ENCODE results near the gene GINS3. TPM values are rescaled to one million over a fixed set of nuclear protein-coding genes. Genes with fewer than 3 reads are reported as not detected.

GINS3 gene
- total RNA-seq: 10 to 100 TPM; 18.1 to 23.9 TPM

DNA sequence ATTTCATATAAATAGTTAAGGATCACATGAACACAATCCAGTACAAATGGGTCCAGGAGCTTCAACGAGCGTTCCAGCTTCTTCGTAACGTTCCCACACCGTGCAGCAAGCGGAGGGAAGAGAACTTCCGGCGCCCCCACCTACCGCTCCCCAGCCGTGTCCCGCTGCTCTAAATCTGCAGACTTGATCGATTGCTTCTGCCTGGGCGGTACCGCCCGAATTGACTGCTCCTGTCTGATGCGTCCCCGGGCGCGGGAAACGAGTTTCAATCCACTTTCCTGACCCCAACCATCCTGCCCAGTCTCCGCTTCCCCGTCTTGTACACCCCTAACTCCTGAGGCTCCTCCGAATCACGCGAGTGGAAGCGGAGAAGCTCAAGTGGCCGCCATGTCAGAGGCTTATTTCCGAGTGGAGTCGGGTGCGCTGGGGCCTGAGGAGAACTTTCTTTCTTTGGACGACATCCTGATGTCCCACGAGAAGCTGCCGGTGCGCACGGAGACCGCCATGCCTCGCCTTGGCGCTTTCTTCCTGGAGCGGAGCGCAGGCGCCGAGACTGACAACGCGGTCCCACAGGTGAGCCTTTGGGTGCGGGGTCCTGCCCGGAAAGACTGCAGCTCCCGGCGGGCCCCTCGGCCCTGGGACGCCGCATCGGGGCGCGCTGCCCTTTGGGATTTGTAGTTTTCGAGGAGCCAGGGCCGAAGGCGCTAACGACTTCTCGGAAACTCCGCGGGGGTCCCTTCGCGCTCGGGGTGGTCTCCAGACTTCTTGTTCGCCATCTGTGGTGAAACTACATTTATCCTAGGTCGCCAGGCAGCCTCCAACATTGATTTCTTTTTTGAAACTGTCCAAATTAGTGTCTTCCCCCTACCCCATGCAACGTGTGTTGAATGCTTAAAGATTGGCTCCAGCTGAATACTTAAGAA lies at the start of gene GINS3:
Gene GINS3, plus strand, starts transcription at position 257 of the 923 bp plus-strand sequence. Its CDS starts 131 bp downstream, at position 388.
- Mint-ChIP-seq H3K4me1 (ENCODE audit: low read depth) (peaks cover 17% of the 10 kb centered on the region), H3K27me3 (ENCODE audit: low read depth) (no peaks in the 10 kb centered on the region), H3K9me3 (no peaks in the 10 kb centered on the region), H3K4me3 (peak within 1 kb of the TSS; percentile 98 to 99), H3K36me3 (ENCODE audit: insufficient read depth in 2 of 2) (peaks cover 11 to 12% of the 10 kb centered on the region in 2 donors), H3K27ac (peak within 1 kb of the TSS; percentile 100)
- ATAC-seq (replicated peaks in 1 of 2): peak; percentile 95 to 96
- peak; percentile 87 to 90 for DNase-seq

DNA sequence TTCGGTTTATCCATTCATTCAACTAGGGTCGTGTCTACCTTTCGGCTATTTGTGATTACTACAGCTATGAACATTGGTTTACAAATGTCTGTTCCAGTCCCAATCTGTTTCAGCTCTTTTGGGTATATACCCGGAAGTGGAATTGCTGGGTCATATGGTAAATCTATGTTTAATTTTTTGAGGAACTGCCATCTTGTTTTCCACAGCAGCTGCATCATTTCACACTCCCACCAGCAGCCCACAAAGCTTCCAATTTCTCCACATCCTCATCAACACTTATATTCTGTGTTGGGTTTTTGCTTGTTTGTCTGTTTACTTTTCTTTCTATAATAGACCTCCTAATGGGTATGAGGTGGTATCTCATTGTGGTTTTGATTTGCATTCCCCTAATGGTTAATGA lies 48.7 kb upstream of the GINS3 start:
- ATAC-seq (replicated peaks in 1 of 2): no peak
- Mint-ChIP-seq H3K27me3 (ENCODE audit: low read depth) (peaks cover 23% of the 10 kb centered on the region), H3K4me1 (ENCODE audit: low read depth) (no peaks in the 10 kb centered on the region), H3K27ac (no peak overlapping the region), H3K9me3 (no peaks in the 10 kb centered on the region), H3K4me3 (no peak overlapping the region), H3K36me3 (ENCODE audit: insufficient read depth in 2 of 2) (no peaks in the 10 kb centered on the region)
- DNase-seq: no peak

DNA sequence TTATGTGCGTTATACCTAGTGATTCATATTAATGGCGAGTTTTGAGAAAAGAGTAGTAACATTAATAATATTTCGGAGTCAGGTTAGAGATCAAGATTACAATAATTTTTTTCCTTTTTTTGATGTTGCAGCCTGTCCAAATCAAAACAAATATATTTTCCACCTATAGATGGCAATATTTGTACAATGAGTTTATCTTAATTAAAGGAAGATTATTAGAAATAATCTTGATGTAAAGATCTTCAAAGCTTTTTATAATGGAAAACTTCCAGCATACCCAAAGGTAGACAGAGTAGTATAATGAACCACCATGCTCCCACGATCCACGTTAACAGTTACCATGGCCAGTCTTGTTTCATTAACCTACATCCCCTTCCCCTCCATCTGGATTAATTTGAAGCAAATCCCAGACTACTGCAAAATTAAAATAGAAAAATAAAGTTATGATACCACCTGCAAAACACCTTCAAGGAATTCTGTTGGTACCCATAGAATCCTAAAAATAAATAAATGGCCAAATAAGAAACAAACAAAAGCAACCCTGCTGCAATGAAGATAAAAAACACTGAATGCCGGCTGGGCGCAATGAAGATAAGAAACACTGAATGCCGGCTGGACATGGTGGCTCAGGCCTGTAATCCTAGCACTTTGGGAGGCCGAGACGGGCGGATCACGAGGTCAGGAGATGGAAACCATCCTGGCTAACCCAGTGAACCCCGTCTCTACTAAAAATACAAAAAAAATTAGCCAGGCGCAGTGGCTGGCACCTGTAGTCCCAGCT lies 46.5 kb upstream of the GINS3 start:
- Mint-ChIP-seq H3K4me3 (no peak overlapping the region), H3K9me3 (no peaks in the 10 kb centered on the region), H3K36me3 (ENCODE audit: insufficient read depth in 2 of 2) (no peaks in the 10 kb centered on the region), H3K4me1 (ENCODE audit: low read depth) (no peaks in the 10 kb centered on the region), H3K27ac (no peak overlapping the region), H3K27me3 (ENCODE audit: low read depth) (peaks cover 25% of the 10 kb centered on the region)
- ATAC-seq (replicated peaks in 1 of 2) (no peak), DNase-seq (no peak)

DNA sequence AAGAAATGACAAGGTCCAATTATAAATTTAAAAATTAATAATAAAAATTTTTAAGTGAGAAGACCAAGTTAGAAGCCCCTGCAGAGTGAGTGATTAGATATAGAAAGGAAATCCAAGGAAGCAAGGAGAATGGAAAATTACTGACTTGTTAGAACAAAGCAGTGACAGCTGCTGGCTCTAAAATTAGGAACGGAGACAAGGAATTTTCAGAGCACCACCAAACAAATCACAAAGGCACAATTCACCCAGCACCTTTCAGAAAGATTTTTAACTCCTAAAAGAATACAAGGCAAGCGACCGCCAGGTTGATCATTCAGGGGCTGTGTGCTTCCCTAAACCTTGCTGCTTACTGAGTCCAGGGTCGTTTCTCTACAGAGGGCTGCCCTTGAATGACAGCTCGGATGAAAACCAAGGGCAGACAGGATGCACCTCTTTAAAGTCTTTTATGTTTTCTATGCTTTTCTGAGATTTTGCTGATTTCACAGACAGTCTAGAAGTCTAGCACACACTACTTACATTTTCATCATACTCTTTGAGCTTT lies 45.4 kb upstream of the GINS3 start:
- peaks cover 24% of the 10 kb centered on the region for H3K27me3 Mint-ChIP-seq (ENCODE audit: low read depth)

DNA sequence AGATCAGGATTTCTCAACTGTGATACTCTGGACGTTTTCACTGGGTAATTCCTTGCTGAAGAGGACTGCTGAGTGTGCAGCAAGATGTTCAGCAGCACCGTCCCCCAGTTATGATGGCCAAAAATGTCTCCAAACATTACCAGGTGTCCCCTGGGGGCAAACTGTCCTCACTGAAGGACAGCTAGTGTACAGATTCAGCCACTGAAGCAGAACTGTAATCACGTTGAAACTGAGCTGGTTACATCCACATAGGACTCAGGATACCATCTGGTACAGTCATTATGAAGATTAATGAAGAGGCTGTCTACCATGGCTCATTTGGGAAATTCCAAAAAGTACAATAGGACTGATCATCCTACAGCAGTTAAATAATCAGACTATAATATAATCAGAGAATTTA lies 43.3 kb upstream of the GINS3 start:
- no peak for DNase-seq
- ATAC-seq (replicated peaks in 1 of 2): no peak
- Mint-ChIP-seq H3K4me3 (no peak overlapping the region), H3K9me3 (no peaks in the 10 kb centered on the region), H3K27me3 (ENCODE audit: low read depth) (peaks cover 8% of the 10 kb centered on the region), H3K36me3 (ENCODE audit: insufficient read depth in 2 of 2) (no peaks in the 10 kb centered on the region), H3K4me1 (ENCODE audit: low read depth) (no peaks in the 10 kb centered on the region), H3K27ac (no peak overlapping the region)

More for the DNA sequence above, 45.4 kb upstream of the GINS3 start:
- Mint-ChIP-seq H3K4me1 (ENCODE audit: low read depth) (no peaks in the 10 kb centered on the region), H3K27ac (no peak overlapping the region), H3K9me3 (no peaks in the 10 kb centered on the region), H3K36me3 (ENCODE audit: insufficient read depth in 2 of 2) (no peaks in the 10 kb centered on the region), H3K4me3 (no peak overlapping the region)
- DNase-seq (no peak), ATAC-seq (replicated peaks in 1 of 2) (no peak)

DNA sequence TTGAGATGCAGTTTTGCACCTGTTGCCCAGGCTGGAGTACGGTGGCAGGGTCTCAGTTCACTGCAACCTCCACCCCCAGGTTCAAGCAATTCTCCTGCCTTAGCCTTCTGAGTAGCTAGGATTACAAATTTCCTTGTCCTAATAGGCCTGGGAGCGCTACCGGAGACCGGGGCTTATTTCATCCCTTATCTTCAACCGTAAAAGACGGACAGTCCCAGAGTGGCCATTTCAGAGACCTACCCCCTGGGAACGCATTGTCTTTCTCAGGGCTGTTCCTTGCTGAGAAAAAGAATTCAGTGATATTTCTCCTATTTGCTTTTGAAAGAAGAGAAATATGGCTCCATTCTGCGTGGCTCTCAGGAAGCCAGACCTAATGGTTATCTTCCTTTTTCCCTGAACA lies 39.6 kb upstream of the GINS3 start:
- Mint-ChIP-seq H3K36me3 (ENCODE audit: insufficient read depth in 2 of 2) (no peaks in the 10 kb centered on the region), H3K27ac (no peak overlapping the region), H3K9me3 (no peaks in the 10 kb centered on the region), H3K4me3 (no peak overlapping the region), H3K27me3 (ENCODE audit: low read depth) (peaks cover 8% of the 10 kb centered on the region), H3K4me1 (ENCODE audit: low read depth) (no peaks in the 10 kb centered on the region)
- no peak for DNase-seq
- ATAC-seq (replicated peaks in 1 of 2): no peak

DNA sequence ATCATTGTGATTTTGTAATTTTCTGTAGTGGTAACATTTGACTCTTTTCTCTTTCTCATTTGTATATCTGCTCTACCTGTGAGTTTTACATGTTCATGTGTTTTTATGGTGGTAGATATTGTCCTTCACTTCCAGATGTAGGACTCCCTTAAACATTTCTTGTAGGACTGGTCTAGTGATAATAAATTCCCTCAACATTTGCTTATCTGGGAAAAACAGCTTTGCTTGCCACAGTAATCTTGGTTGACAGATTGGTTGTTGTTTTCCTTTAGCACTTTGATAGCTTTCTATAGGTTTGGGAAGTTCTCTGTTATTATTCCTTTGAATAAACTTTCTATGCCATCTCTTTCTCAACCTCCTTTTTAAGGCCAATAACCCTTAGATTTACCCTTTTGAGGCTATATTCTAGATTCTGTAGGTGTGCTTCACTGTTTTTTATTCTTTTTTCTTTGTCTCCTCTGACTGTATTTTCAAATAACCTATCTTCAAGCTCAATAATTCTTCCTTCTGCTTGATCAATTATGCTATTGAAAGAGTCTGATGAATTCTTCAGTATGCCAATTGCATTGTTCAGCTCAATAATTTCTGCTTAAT lies 32.1 kb upstream of the GINS3 start:
- H3K27me3 Mint-ChIP-seq (ENCODE audit: low read depth): peaks cover 20% of the 10 kb centered on the region
- H3K27ac Mint-ChIP-seq: no peak overlapping the region
- DNase-seq (no peak), ATAC-seq (replicated peaks in 1 of 2) (no peak)
- H3K36me3 Mint-ChIP-seq (ENCODE audit: insufficient read depth in 2 of 2): peaks cover 14 to 17% of the 10 kb centered on the region in 2 donors
- H3K9me3 Mint-ChIP-seq: peaks cover 5 to 18% of the 10 kb centered on the region in 2 donors
- H3K4me1 Mint-ChIP-seq (ENCODE audit: low read depth): no peaks in the 10 kb centered on the region
- no peak overlapping the region for H3K4me3 Mint-ChIP-seq

DNA sequence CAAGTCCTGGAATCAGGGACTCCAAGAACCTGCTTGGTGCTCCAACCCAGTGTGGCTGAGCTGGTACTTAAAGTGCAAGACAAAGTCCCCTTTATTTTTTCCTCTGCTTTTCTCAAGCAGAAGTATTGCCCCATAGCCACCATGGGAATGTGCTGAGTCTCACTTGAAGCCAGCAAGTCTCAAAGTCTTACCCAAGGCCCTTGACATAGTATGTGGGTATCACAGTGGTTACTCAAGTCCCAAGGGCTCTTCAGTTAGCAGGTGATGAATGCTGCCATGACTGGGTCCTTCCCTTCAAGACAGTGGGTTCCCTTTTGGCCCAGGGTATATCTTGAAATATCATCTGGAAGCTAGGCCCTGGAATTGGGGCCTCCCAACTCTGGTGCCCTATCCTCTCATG lies 30.5 kb upstream of the GINS3 start:
- Mint-ChIP-seq H3K4me1 (ENCODE audit: low read depth) (no peaks in the 10 kb centered on the region), H3K27me3 (ENCODE audit: low read depth) (peaks cover 30% of the 10 kb centered on the region)

DNA sequence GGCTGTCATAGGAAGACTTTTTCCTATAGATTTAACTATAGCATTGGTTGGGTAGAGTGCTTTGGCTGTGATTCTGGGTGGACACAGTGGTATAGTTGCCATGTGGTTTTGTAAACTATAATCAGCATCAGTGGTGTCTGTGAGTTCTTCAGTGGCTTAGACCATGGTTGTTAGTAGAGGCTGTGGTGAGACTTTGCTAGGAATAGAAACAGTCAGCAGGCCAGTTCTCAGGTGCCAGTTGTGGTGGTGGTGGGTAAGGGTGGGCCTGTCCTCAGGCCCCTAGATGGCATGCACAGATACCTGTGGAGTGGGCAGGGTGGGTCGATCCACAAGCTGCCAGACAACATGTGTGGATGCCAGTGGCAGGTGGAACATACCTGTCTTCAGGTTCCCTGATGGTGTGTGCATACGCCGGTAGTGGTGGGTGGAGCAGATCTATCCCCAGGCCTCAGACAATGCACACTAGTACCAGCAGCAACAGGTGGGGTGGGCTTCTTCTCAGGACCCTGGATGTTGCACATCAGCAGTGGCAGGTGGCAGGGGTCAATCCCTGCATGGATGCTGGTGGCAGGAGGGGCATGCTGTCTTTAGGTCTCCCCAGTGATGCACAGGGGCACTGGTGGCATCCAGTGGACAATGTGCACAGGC lies 28.4 kb upstream of the GINS3 start:
- peaks cover 29% of the 10 kb centered on the region for H3K27me3 Mint-ChIP-seq (ENCODE audit: low read depth)

More for the DNA sequence above, 30.5 kb upstream of the GINS3 start:
- DNase-seq: no peak
- H3K4me3 Mint-ChIP-seq: no peak overlapping the region
- H3K9me3 Mint-ChIP-seq: peaks cover 5 to 18% of the 10 kb centered on the region in 2 donors
- H3K27ac Mint-ChIP-seq: no peak overlapping the region
- peaks cover 14 to 17% of the 10 kb centered on the region in 2 donors for H3K36me3 Mint-ChIP-seq (ENCODE audit: insufficient read depth in 2 of 2)
- ATAC-seq (replicated peaks in 1 of 2): no peak

DNA sequence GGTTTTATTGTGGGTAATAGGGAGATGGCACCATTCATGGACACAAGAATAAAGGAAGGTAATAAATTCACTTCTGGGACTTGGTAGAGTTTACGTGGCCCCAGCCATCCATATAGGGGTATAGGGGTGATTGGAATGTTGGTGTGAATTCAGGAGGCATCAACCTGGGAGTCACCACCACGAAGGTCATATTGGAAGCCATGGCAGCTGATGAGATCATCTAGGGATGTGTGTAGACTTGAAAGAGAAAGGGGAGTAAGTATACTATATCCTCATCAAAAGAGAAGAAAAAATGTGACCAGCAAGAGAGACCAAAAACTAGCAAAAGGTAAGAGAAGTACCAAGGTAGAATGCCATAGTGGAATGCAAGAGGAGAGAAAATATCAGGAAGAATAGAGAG lies 26.6 kb upstream of the GINS3 start:
- Mint-ChIP-seq H3K36me3 (ENCODE audit: insufficient read depth in 2 of 2) (peaks cover 1 to 4% of the 10 kb centered on the region in 2 donors), H3K4me1 (ENCODE audit: low read depth) (no peaks in the 10 kb centered on the region), H3K27ac (no peak overlapping the region), H3K4me3 (no peak overlapping the region), H3K27me3 (ENCODE audit: low read depth) (peaks cover 28% of the 10 kb centered on the region), H3K9me3 (peaks cover 0 to 2% of the 10 kb centered on the region in 2 donors)
- no peak for ATAC-seq (replicated peaks in 1 of 2)
- no peak for DNase-seq

More for the DNA sequence above, 28.4 kb upstream of the GINS3 start:
- ATAC-seq (replicated peaks in 1 of 2) (no peak), DNase-seq (no peak)
- Mint-ChIP-seq H3K27ac (no peak overlapping the region), H3K4me3 (no peak overlapping the region), H3K4me1 (ENCODE audit: low read depth) (no peaks in the 10 kb centered on the region), H3K36me3 (ENCODE audit: insufficient read depth in 2 of 2) (peaks cover 12% of the 10 kb centered on the region in 2 donors), H3K9me3 (peaks cover 5 to 12% of the 10 kb centered on the region in 2 donors)

DNA sequence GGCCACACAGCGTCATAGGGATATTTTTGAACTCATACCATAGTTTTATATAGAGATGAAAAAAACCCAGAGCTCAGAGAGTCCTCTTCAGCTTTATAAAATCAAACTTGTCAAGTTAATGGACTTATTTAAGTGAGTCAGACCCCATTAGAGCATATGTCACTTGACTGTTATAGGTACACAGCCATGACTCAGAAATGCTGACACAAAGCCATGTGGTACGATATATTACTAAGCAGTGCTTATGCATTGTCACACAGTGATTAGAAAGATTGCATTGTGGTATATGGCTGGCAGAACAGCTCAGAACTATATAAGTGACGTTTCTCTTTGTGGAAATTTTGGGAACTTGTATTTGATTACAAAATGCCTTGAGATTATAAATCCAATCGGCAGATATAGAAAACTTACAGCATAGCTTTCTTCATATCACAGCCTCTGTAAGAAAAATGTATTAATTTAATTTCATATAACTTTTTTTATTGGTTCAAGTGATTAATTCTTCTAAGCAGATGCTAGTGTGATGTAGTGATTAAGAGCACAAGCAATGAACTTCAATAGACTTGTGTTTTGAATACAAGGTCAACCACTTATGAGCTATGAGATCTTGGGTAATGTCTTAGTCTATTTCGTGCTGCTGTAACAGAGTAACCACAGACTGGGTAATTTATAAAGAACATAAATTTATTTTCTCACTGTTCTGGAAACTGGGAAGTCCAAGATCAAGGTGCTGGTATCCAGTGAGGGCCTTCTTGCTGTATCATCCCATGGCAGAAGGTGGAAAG lies 25.8 kb upstream of the GINS3 start:
- H3K4me1 Mint-ChIP-seq (ENCODE audit: low read depth): no peaks in the 10 kb centered on the region
- no peak overlapping the region for H3K4me3 Mint-ChIP-seq
- no peaks in the 10 kb centered on the region for H3K36me3 Mint-ChIP-seq (ENCODE audit: insufficient read depth in 2 of 2)
- H3K9me3 Mint-ChIP-seq: no peaks in the 10 kb centered on the region
- ATAC-seq (replicated peaks in 1 of 2): peak; percentile 81 to 98
- peaks cover 28% of the 10 kb centered on the region for H3K27me3 Mint-ChIP-seq (ENCODE audit: low read depth)
- H3K27ac Mint-ChIP-seq: no peak overlapping the region
- peak in 1 of 2 donors; percentile 8 for DNase-seq

DNA sequence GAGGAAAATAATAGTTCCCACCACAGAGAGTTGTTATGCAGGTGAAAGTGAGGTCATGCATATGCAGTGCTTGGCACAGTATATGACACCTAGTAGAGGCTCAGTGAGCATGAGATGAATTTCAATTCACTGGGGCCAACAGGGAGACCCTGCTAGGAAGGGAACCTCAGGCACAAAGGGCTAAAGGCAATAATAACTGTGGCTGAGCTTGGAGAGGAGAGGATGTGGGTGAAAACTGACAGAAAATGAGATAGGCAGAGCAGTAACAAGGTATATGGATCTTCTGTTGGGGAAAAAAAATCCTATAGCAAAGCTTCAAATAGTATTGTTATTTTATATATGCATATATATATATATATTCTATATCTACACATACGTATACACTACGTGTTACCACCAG lies 25.0 kb upstream of the GINS3 start:
- Mint-ChIP-seq H3K4me3 (no peak overlapping the region), H3K36me3 (ENCODE audit: insufficient read depth in 2 of 2) (no peaks in the 10 kb centered on the region), H3K9me3 (no peaks in the 10 kb centered on the region), H3K27ac (no peak overlapping the region), H3K4me1 (ENCODE audit: low read depth) (no peaks in the 10 kb centered on the region), H3K27me3 (ENCODE audit: low read depth) (peaks cover 34% of the 10 kb centered on the region)
- ATAC-seq (replicated peaks in 1 of 2) (no peak), DNase-seq (no peak)
